K562 (cell line): Measurements from ENCODE around the gene LYVE1. TPM values are rescaled to one million over a fixed set of nuclear protein-coding genes. Genes with fewer than 3 reads are reported as not detected.
A peak's percentile ranks its signal among the peaks of the same experiment; 100 is the strongest.

ENCODE experiments used
- ATAC-seq: fragments of 200-7000 bp; cut with Tn5 transposase; 3 replicates; pipeline ENCODE4 v1.9.1; 2020; ENCODE audit warnings: moderate library complexity
- BruUV-seq: library from RNA; stranded (reverse); fragments of 400-500 nt; replicated peaks from 2 replicates; lab custom pipeline; 2021; lab: Mats Ljungman, UMichigan
- CTCF ChIA-PET: fragments of 300-600 bp; formaldehyde crosslinking; extraction: SDS; loops from one replicate; lab custom pipeline; 2021; ENCODE audit warnings: low intra/inter-chr PET ratio; lab: Yijun Ruan, JAX
- POLR2A ChIA-PET: fragments of 300-600, 350-650 bp; sonication (Branson Sonifier 250); formaldehyde crosslinking; extraction: SDS; loops from one replicate; lab custom pipeline; 2021; ENCODE audit warnings: antibody characterized with exemption, inconsistent platforms; lab: Yijun Ruan, JAX
- DNase-seq, 4 experiments: peaks; one replicate each; pipeline versions ENCODE4 v3.0.0 to v3.0.0-alpha.2; 2011 to 2018; ENCODE audit warnings: low spot score in 3 of 4, mixed read lengths in 3 of 4; ENCODE audit errors: extremely low read depth in 1 of 4
- FAIRE-seq: peaks from 2 replicates; lab custom pipeline; 2011; peaks lifted over from hg19 to GRCh38; lab: Jason Lieb, UNC
- H2AFZ ChIP-seq: 2 replicates; pipeline ENCODE4 v1.6.0; 2011; ENCODE audit warnings: low read depth, low read length, control low read depth, inconsistent platforms
- H3K27ac ChIP-seq: fragments of 200-600 bp; 3 replicates; pipeline ENCODE4 v1.8.0; 2011; ENCODE audit warnings: low read depth, mild to moderate bottlenecking, control low read depth, inconsistent platforms, low read length, moderate library complexity, mixed read lengths; ENCODE audit errors: extremely low read depth
- H3K27me3 ChIP-seq, 2 experiments: fragments of 300-600 bp in 1 of 2; 2 replicates in 1 of 2; 3 replicates in 1 of 2; pipeline versions ENCODE4 v1.6.0 to v1.8.0; 2011; ENCODE audit warnings: inconsistent platforms in 2 of 2, low read length in 2 of 2, mild to moderate bottlenecking in 1 of 2, mixed read lengths in 1 of 2, moderate library complexity in 1 of 2; ENCODE audit not compliant: control insufficient read depth in 2 of 2, insufficient read depth in 2 of 2
- H3K36me3 ChIP-seq: fragments of 300-600 bp; 3 replicates; pipeline ENCODE4 v1.8.0; 2011; ENCODE audit warnings: mild to moderate bottlenecking, low read length, inconsistent platforms; ENCODE audit not compliant: control insufficient read depth, insufficient read depth
- H3K4me1 ChIP-seq, 2 experiments: fragments of 200-600 bp in 1 of 2; replicated peaks in 1 of 2; 2 replicates in 1 of 2; 3 replicates in 1 of 2; pipeline versions ENCODE4 v1.5.1 to v1.8.0; 2011; ENCODE audit warnings: inconsistent platforms in 2 of 2, low read length in 2 of 2, mild to moderate bottlenecking in 1 of 2, mixed read lengths in 1 of 2, moderate library complexity in 1 of 2; ENCODE audit not compliant: control insufficient read depth in 2 of 2, insufficient read depth in 2 of 2
- H3K4me2 ChIP-seq: 2 replicates; pipeline ENCODE4 v1.6.1; 2011; ENCODE audit warnings: low read length, control low read depth, inconsistent platforms, mixed read lengths; ENCODE audit not compliant: insufficient read depth
- H3K4me3 ChIP-seq: fragments of 200-600 bp; sonication (generic), shearing (Covaris generic); 2 replicates; pipeline ENCODE4 v1.5.1; 2016; ENCODE audit warnings: control low read depth, inconsistent platforms
- H3K79me2 ChIP-seq: fragments of 200-600 bp; 3 replicates; pipeline ENCODE4 v1.8.0; 2011; ENCODE audit warnings: low read length, inconsistent platforms; ENCODE audit not compliant: control insufficient read depth, insufficient read depth
- H3K9ac ChIP-seq, 2 experiments: 2 replicates each; pipeline versions ENCODE4 v1.6.0 to v1.6.1; 2011; ENCODE audit warnings: low read depth in 2 of 2, low read length in 2 of 2, control low read depth in 1 of 2, inconsistent platforms in 1 of 2, mild to moderate bottlenecking in 1 of 2, mixed read lengths in 1 of 2; ENCODE audit not compliant: insufficient read depth in 1 of 2
- H3K9me1 ChIP-seq: one replicate; pipeline ENCODE4 v1.6.0; 2011; ENCODE audit warnings: inconsistent platforms, mild to moderate bottlenecking, low read length, moderate library complexity; ENCODE audit not compliant: control insufficient read depth, insufficient read depth
- H3K9me3 ChIP-seq: replicated peaks from 2 replicates; pipeline ENCODE4 v1.5.1; 2011; ENCODE audit warnings: low read depth, low read length, inconsistent platforms; ENCODE audit not compliant: control insufficient read depth, insufficient read depth
- H4K20me1 ChIP-seq: replicated peaks from 2 replicates; pipeline ENCODE4 v1.6.1; 2011; ENCODE audit warnings: low read length, inconsistent platforms, mixed read lengths; ENCODE audit not compliant: control insufficient read depth, insufficient read depth
- MTA1 ChIP-seq: fragments of 450-650 bp; IDR thresholded peaks from 2 replicates; pipeline ENCODE4 v1.6.1; 2017; ENCODE audit warnings: borderline replicate concordance
- ZNF766 ChIP-seq: fragments of 200-800 bp; sonication (Bioruptor generic); conservative IDR thresholded peaks from 2 replicates; pipeline ENCODE4 v1.6.1; 2016; ENCODE audit warnings: missing genetic modification characterization, missing compliant biosample characterization
- WGBS: fragments of 100-300 bp; shearing (Covaris generic); methylation state at CpG from one replicate; pipeline ENCODE4 v1.1.6; 2016; ENCODE audit warnings: low coverage, mixed read lengths; ENCODE audit not compliant: insufficient coverage; ENCODE audit errors: missing lambda C conversion rate; 5-methylcytosine and 5-hydroxymethylcytosine counted together
- in situ Hi-C: fragments of 300-500 bp; cut with MboI; formaldehyde crosslinking; loops from 4 replicates; pipeline ENCODE4 v1.15.0; 2018; ENCODE audit warnings: inconsistent platforms, mixed read lengths
- intact Hi-C: fragments of 100-400 bp; cut with micrococcal nuclease; formaldehyde crosslinking; loops from 2 replicates; pipeline ENCODE4 v1.14.2; 2022
- polyA plus RNA-seq, 8 experiments: library from polyadenylated mRNA; depleted of rRNA in 4 of 8; stranded (reverse) in 5 of 8; unstranded in 3 of 8; fragments of >200 nt; fragmentation: Nextera tagmentation in 2 of 8; fragmentation: Illumina TruSeq in 1 of 8; extraction: Ambion mirVana in 2 of 8; extraction: Trizol in 1 of 8; gene quantifications; 2 replicates each; pipeline versions ENCODE4 v1.2.1 to v1.2.3, GENCODE V29; 2011 to 2014; ENCODE audit warnings: inconsistent platforms in 1 of 8, missing spikeins in 1 of 8
- total RNA-seq, 7 experiments: library from RNA; depleted of rRNA in 6 of 7; stranded (reverse); fragments of >200 nt in 6 of 7; fragmentation: Illumina TruSeq in 2 of 7; extraction: Trizol in 2 of 7; gene quantifications; 2 replicates each; pipeline versions ENCODE4 v1.2.1 to v1.2.3, GENCODE V29; 2011 to 2021; ENCODE audit warnings: low replicate concordance in 1 of 7
- TF ChIP-seq, protein P1 (sequence below): fragments of 450-650 bp; formaldehyde crosslinking; IDR thresholded peaks from 2 replicates; pipeline ENCODE4 v1.4.0; 2020; ENCODE audit warnings: mild to moderate bottlenecking, mixed read lengths
- TF ChIP-seq, protein P2 (sequence below): fragments of 450-650 bp; formaldehyde crosslinking; IDR thresholded peaks from 2 replicates; pipeline ENCODE4 v1.4.0; 2020; ENCODE audit warnings: mild to moderate bottlenecking, moderate library complexity

The LYVE1 gene
- total and polyA plus RNA-seq, 9 of the 15 experiments (the other 6 are each of a cell fraction or from before 2014, with no cell fraction given) = 0.06 to 1.1 (median 0.14) TPM; not detected in 1

DNA sequence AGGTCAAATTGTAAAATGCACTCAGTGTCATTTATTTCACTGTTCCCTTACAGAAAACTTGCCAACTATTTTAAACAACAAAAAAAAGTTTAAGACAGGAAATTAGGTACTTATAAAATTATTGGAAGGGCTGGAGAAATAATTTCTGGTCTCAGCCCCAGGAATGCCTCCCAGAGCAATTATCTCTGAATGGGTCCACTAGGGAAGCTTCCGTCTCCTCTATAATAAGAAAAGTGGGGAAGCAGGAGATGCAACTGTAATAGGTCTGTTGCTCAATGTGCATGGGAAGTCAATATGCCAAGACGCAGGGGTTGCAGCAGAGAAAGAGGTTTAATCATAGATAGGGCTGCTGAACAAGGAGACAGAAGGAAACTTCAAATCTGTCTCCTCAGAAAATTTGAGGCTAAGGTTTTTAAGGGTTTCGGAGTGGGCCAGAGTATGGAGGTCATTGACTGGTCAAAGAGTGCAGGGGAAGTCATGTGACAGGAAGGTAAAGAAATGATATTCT, 16.6 kb downstream of the LYVE1 start:
- DNase-seq (no peak), FAIRE-seq (no peak), ATAC-seq (no peak)
- Histone ChIP-seq H3K4me2 (no peak overlapping the region), H3K27ac (no peak overlapping the region), H4K20me1 (no peaks in the 10 kb centered on the region), H3K4me1 (no peaks in the 10 kb centered on the region; a peak in 1 of 5 replicates), H2AFZ (no peak overlapping the region), H3K9me3 (no peaks in the 10 kb centered on the region), H3K9me1 (no peaks in the 10 kb centered on the region), H3K9ac (no peak overlapping the region), H3K27me3 (no peaks in the 10 kb centered on the region), H3K79me2 (no peaks in the 10 kb centered on the region), H3K4me3 (no peak overlapping the region), H3K36me3 (no peaks in the 10 kb centered on the region)
- WGBS = 49% methylated on average over 3 of the region's 3 CpGs
- intact Hi-C loops = no loop called here
- in situ Hi-C loops = no loop called here
- BruUV-seq = no TSS peak
- ChIA-PET POLR2A (interaction anchor here (0.7 kb wide), 1 partner anchor 70 kb away, joined by 4 read pairs; no protein-coding TSS in a partner anchor), CTCF (no interaction called here)
- TF ChIP-seq ZNF766 (peak; percentile 73; the same call in 1 of the 2 replicates), MTA1 (no peak)
- TF ChIP-seq, protein P1, sequence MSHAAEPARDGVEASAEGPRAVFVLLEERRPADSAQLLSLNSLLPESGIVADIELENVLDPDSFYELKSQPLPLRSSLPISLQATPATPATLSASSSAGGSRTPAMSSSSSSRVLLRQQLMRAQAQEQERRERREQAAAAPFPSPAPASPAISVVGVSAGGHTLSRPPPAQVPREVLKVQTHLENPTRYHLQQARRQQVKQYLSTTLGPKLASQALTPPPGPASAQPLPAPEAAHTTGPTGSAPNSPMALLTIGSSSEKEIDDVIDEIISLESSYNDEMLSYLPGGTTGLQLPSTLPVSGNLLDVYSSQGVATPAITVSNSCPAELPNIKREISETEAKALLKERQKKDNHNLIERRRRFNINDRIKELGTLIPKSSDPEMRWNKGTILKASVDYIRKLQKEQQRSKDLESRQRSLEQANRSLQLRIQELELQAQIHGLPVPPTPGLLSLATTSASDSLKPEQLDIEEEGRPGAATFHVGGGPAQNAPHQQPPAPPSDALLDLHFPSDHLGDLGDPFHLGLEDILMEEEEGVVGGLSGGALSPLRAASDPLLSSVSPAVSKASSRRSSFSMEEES (CRISPR knock-in tag) = peak; percentile 53
- TF ChIP-seq, protein P2, sequence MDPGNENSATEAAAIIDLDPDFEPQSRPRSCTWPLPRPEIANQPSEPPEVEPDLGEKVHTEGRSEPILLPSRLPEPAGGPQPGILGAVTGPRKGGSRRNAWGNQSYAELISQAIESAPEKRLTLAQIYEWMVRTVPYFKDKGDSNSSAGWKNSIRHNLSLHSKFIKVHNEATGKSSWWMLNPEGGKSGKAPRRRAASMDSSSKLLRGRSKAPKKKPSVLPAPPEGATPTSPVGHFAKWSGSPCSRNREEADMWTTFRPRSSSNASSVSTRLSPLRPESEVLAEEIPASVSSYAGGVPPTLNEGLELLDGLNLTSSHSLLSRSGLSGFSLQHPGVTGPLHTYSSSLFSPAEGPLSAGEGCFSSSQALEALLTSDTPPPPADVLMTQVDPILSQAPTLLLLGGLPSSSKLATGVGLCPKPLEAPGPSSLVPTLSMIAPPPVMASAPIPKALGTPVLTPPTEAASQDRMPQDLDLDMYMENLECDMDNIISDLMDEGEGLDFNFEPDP (CRISPR knock-in tag) = no peak
